PFSK-1 (cell line): ENCODE data around the gene ESPNL.

Experiments
- POLR2AphosphoS5 ChIP-seq: IDR thresholded peaks from 2 replicates; pipeline ENCODE4 v1.6.1; 2012; ENCODE audit warnings: low read depth, mild to moderate bottlenecking, control low read depth, low read length, moderate library complexity
- SIN3A ChIP-seq: IDR thresholded peaks from 2 replicates; pipeline ENCODE4 v1.6.1; 2012; ENCODE audit warnings: mild to moderate bottlenecking, low read length, moderate library complexity, borderline replicate concordance; ENCODE audit not compliant: insufficient read depth

DNA sequence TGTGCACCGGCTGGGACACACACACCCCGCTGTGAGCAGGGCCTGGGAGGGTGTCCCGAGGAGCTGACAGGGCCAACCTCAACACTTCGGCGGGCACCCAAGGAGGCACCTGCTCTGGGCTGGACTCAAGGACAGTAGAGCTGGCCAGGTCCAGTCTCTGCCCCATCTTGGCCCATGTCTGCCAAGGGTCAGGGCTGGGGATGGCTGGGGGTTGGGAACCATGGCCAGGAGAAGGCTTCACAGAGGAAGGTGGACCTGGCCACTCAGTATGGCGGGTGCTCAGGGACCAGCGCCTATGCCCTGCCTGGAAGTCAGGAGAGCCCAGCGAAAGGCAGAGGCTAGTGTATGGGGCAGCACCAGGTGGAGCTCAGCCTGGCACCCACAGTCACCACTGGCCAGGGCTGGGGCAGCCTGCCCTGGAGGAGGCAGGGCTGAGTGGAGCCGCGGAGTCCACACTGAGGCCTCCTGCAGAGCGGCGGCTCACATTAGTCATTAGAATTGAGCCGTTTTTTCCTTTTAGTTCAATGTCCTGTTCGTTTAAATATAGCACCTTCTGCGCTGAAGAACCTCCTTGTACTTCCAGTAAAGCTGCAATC, 62.8 kb downstream of the ESPNL start:
- TF ChIP-seq POLR2AphosphoS5 = no peak
- no peak for TF ChIP-seq SIN3A
